Activated naive CD4-positive, alpha-beta T cell treated with anti-CD3 and anti-CD28 coated beads for 36 hours (primary cell): ENCODE results near the gene NME5. TPM values are rescaled to one million over a fixed set of nuclear protein-coding genes. Genes with fewer than 3 reads are reported as not detected.
"Not testable (repeated sequence)": the region's sequence is repeated elsewhere in the genome, so short reads cannot be mapped to it uniquely, and the experiment has no call there.

ENCODE experiments used
- CTCF ChIA-PET: fragments of 350-600 bp; sonication (Branson Sonifier 250); formaldehyde crosslinking; loops from one replicate; lab custom pipeline; 2021; ENCODE audit warnings: antibody characterized with exemption; lab: Charles Lee
- DNase-seq: peaks from one replicate; pipeline ENCODE4 v3.0.0-alpha.2; 2020
- H3K27ac Mint-ChIP-seq: one replicate; pipeline ENCODE4 v1.8.0; 2021; ENCODE audit warnings: mild to moderate bottlenecking, mixed read lengths
- H3K27me3 Mint-ChIP-seq: one replicate; pipeline ENCODE4 v1.8.0; 2021; ENCODE audit warnings: low read depth, mixed read lengths
- H3K36me3 Mint-ChIP-seq: one replicate; pipeline ENCODE4 v1.8.0; 2021; ENCODE audit warnings: low read depth, mixed read lengths
- H3K4me1 Mint-ChIP-seq: one replicate; pipeline ENCODE4 v1.8.0; 2021; ENCODE audit warnings: low read depth, mixed read lengths
- H3K4me3 Mint-ChIP-seq: one replicate; pipeline ENCODE4 v1.8.0; 2021; ENCODE audit warnings: mild to moderate bottlenecking, moderate library complexity, mixed read lengths
- H3K9me3 Mint-ChIP-seq: one replicate; pipeline ENCODE4 v1.8.0; 2021; ENCODE audit warnings: mixed read lengths
- intact Hi-C: fragments of 100-400 bp; cut with micrococcal nuclease; formaldehyde crosslinking; loops from one replicate; pipeline ENCODE4 v1.15.1; 2023
- total RNA-seq, 2 experiments: library from RNA; stranded (reverse); gene quantifications; one replicate each; pipeline ENCODE4 v1.2.3, GENCODE V29; 2021

The NME5 gene
- total RNA-seq, 2 experiments from 2014 or later, result not detected

- no peak for DNase-seq
- Mint-ChIP-seq H3K9me3 (no peaks in the 10 kb centered on the region), H3K36me3 (no peaks in the 10 kb centered on the region), H3K27ac (no peak overlapping the region), H3K4me3 (no peak overlapping the region), H3K27me3 (peaks cover 2% of the 10 kb centered on the region), H3K4me1 (peaks cover 47% of the 10 kb centered on the region)
- intact Hi-C loops, result loop anchor here (2.0 kb wide), 1 partner anchor 16 kb away; no protein-coding TSS in a partner anchor
- CTCF ChIA-PET, result interaction anchor here (0.6 to 1.7 kb wide), 4 partner anchors 16 to 176 kb away, joined by 3 to 7 read pairs (median 4); no protein-coding TSS in a partner anchor
Observed at GRCh38 chr5:138096997-138097828, 42.0 kb downstream of the NME5 start.

GRCh38 chr5:138096363-138096762 is 42.9 kb downstream of the NME5 start:
- Mint-ChIP-seq H3K27me3 (peaks cover 2% of the 10 kb centered on the region), H3K36me3 (no peaks in the 10 kb centered on the region), H3K4me3 (no peak overlapping the region), H3K9me3 (no peaks in the 10 kb centered on the region), H3K27ac (peak overlapping the region; percentile 25), H3K4me1 (peaks cover 49% of the 10 kb centered on the region)
- DNase-seq, result no peak
- CTCF ChIA-PET, result interaction anchor here (0.5 to 1.7 kb wide), 5 partner anchors 15 to 335 kb away, joined by 3 to 7 read pairs (median 5); no protein-coding TSS in a partner anchor
- intact Hi-C loops, result loop anchor here (2.0 kb wide), 1 partner anchor 16 kb away; no protein-coding TSS in a partner anchor

- H3K4me3 Mint-ChIP-seq, result no peak overlapping the region
- H3K9me3 Mint-ChIP-seq, result no peaks in the 10 kb centered on the region
- H3K4me1 Mint-ChIP-seq, result peaks cover 49% of the 10 kb centered on the region
- no peaks in the 10 kb centered on the region for H3K27me3 Mint-ChIP-seq
- CTCF ChIA-PET, result interaction anchor here (0.6 to 1.7 kb wide), 2 partner anchors 14 to 336 kb away, joined by 4 to 6 read pairs; no protein-coding TSS in a partner anchor
- H3K36me3 Mint-ChIP-seq, result no peaks in the 10 kb centered on the region
- intact Hi-C loops, result no loop called here
- no peak for DNase-seq
- no peak overlapping the region for H3K27ac Mint-ChIP-seq
Observed at GRCh38 chr5:138095100-138095907, 43.9 kb downstream of the NME5 start.

GRCh38 chr5:138093036-138093435 is 46.2 kb downstream of the NME5 start:
- CTCF ChIA-PET, result interaction anchor here (3.5 kb wide), 1 partner anchor 15 kb away, joined by 25 read pairs; no protein-coding TSS in a partner anchor
- H3K9me3 Mint-ChIP-seq, result no peaks in the 10 kb centered on the region

DNA sequence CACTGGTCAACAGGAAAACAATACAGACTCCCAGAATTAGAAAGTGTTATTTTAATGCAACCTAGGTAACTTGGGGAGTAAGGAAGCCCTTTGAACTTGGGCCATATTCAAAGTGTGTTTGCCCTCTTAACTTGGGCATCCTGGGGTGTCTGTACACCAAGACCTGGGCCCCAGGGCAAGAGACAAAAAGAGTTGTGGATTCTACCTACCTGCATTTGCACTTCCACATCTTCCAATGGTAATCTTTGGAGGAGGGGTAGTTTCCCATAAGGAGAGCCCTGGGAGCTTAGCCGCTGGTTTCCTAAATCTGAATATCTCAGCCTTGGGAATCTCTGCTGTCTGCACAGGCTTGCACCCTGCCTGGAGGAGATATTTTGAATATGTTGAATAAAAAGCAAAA is 46.9 kb downstream of the NME5 start:
- H3K9me3 Mint-ChIP-seq, result no peaks in the 10 kb centered on the region

More at GRCh38 chr5:138093036-138093435, 46.2 kb downstream of the NME5 start:
- H3K36me3 Mint-ChIP-seq, result no peaks in the 10 kb centered on the region
- peaks cover 49% of the 10 kb centered on the region for H3K4me1 Mint-ChIP-seq
- no peak for DNase-seq
- no peak overlapping the region for H3K27ac Mint-ChIP-seq
- no peaks in the 10 kb centered on the region for H3K27me3 Mint-ChIP-seq
- no peak overlapping the region for H3K4me3 Mint-ChIP-seq
- intact Hi-C loops, result no loop called here

GRCh38 chr5:138091685-138092084 is 47.5 kb downstream of the NME5 start:
- Mint-ChIP-seq H3K27me3 (no peaks in the 10 kb centered on the region), H3K27ac (no peak overlapping the region), H3K36me3 (no peaks in the 10 kb centered on the region), H3K4me1 (peaks cover 42% of the 10 kb centered on the region), H3K9me3 (no peaks in the 10 kb centered on the region), H3K4me3 (no peak overlapping the region)
- intact Hi-C loops, result no loop called here
- CTCF ChIA-PET, result interaction anchor here (1.0 to 3.5 kb wide), 3 partner anchors 14 to 57 kb away, joined by 5 to 25 read pairs (median 5); no protein-coding TSS in a partner anchor
- DNase-seq, result no peak

More for the DNA sequence above, 46.9 kb downstream of the NME5 start:
- no peak overlapping the region for H3K4me3 Mint-ChIP-seq
- intact Hi-C loops, result no loop called here
- DNase-seq, result no peak
- no peaks in the 10 kb centered on the region for H3K36me3 Mint-ChIP-seq
- CTCF ChIA-PET, result interaction anchor here (1.0 to 3.5 kb wide), 3 partner anchors 15 to 56 kb away, joined by 5 to 25 read pairs (median 5); no protein-coding TSS in a partner anchor
- H3K27ac Mint-ChIP-seq, result no peak overlapping the region
- no peaks in the 10 kb centered on the region for H3K27me3 Mint-ChIP-seq
- H3K4me1 Mint-ChIP-seq, result peaks cover 47% of the 10 kb centered on the region

DNA sequence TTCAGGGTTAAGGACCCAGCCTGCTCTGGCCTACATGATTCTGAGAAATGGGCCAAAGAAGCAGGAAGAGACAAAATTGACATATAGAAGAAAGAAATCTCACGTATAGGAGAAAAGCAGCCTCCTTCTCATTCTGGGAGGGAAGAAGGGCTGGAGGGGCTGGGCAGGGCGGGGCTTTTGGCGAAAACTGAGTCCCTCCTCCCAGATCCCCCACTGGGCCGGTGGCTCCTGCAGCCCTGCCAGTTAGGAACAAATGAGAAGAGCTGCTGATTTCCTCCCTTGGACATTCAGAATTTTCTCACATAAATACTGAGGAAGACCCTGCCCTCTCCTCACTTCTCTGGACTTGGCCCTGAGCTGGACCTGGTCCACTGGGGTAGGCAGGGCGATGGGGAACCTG is 55.5 kb downstream of the NME5 start, which contains the start of gene WNT8A:
Gene WNT8A (plus strand): TSS at position 332 of the 400 bp plus-strand sequence. CDS start 95 bp downstream, outside the sequence.
- H3K4me1 Mint-ChIP-seq, result peaks cover 14% of the 10 kb centered on the region
- H3K9me3 Mint-ChIP-seq, result no peaks in the 10 kb centered on the region
- DNase-seq, result no peak
- CTCF ChIA-PET, result interaction anchor here (0.6 kb wide), 1 partner anchor 31 kb away, joined by 4 read pairs; no protein-coding TSS in a partner anchor
- no peaks in the 10 kb centered on the region for H3K36me3 Mint-ChIP-seq
- no peak within 1 kb of the TSS for H3K27ac Mint-ChIP-seq
- no peak within 1 kb of the TSS for H3K4me3 Mint-ChIP-seq
- H3K27me3 Mint-ChIP-seq, result no peaks in the 10 kb centered on the region
- intact Hi-C loops, result no loop called here

GRCh38 chr5:138082033-138082432 is 57.2 kb downstream of the NME5 start:
- Mint-ChIP-seq H3K27ac (peak overlapping the region; percentile 24), H3K4me1 (peaks cover 14% of the 10 kb centered on the region), H3K4me3 (no peak overlapping the region), H3K9me3 (no peaks in the 10 kb centered on the region), H3K27me3 (no peaks in the 10 kb centered on the region), H3K36me3 (no peaks in the 10 kb centered on the region)
- CTCF ChIA-PET, result interaction anchor here (0.9 to 7.0 kb wide), 8 partner anchors 10 to 452 kb away, joined by 3 to 73 read pairs (median 6); no protein-coding TSS in a partner anchor
- no peak for DNase-seq
- intact Hi-C loops, result no loop called here

DNA sequence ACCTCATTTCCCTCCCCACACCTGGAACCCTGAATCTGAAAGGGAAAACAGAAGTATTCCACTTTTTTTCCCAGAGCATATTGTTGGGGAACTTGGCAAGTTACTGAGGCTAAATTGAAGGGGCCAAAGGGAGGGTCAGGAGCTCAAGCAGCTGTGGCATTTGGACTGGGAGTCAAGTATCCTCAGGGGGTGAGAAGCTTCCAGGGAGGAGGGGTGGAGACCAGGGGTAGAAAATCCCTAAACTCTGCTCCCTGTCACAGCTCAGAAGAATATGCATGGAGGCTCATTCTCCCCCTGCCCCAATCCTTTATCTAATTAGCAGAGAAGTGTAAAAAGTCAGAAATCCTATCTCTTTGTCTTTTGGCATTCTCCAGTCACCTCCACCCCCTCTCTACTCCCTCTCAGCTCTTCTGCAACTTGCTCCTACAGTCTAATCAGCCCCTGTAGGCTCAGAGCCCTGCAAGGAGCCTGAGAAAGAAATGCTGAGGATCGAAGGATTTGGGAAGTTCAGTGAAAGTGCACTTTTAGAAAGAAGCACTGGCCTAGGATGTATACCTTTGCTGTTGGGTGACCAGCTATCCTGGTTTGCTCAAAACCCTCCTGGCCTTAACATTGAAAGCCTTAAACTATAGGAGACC is 61.1 kb downstream of the NME5 start:
- DNase-seq, result no peak
- peaks cover 14% of the 10 kb centered on the region for H3K4me1 Mint-ChIP-seq
- no peaks in the 10 kb centered on the region for H3K9me3 Mint-ChIP-seq
- no peak overlapping the region for H3K27ac Mint-ChIP-seq
- intact Hi-C loops, result loop anchor here (5.0 kb wide), 1 partner anchor 329 kb away; no protein-coding TSS in a partner anchor
- CTCF ChIA-PET, result interaction anchor here (0.5 to 7.0 kb wide), 28 partner anchors 10 to 458 kb away, joined by 3 to 78 read pairs (median 3); partner anchors contain the start of genes FAM13B and NME5
- H3K36me3 Mint-ChIP-seq, result no peaks in the 10 kb centered on the region
- no peak overlapping the region for H3K4me3 Mint-ChIP-seq
- H3K27me3 Mint-ChIP-seq, result no peaks in the 10 kb centered on the region

DNA sequence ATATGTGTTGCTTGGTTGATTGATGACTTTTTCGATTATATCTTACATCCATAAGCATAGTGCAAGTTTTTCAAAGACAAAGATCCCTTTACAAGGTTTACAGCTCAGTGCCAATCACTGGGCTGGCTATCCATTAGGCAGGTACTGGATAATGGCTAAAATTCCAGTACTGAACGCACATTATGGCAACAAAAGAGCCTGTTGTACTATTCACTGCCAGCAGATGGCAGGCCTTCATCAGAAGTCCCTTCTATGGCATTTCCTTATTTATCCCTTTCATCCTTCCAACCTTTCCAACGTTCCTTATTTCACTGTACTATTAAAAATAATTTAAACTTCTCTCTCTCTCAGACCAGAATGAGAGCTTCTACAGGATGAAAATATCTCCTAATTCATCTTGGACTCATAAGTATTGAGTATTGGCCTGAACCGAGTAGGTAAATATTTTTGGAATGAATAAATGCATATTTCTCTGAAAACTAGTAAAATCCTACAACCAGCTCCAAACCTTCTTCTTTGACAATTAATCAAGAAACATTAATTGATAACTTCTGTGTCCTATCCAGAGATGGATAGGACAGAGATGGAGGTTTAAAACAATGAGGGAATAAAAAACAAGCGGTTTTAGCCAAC is 62.0 kb downstream of the NME5 start:
- H3K9me3 Mint-ChIP-seq, result no peaks in the 10 kb centered on the region
- H3K36me3 Mint-ChIP-seq, result no peaks in the 10 kb centered on the region
- CTCF ChIA-PET, result interaction anchor here (0.5 to 7.0 kb wide), 34 partner anchors 10 to 457 kb away, joined by 3 to 78 read pairs (median 3); partner anchors contain the start of genes FAM13B, KDM3B and NME5
- no peak overlapping the region for H3K27ac Mint-ChIP-seq
- H3K4me1 Mint-ChIP-seq, result peaks cover 14% of the 10 kb centered on the region
- H3K4me3 Mint-ChIP-seq, result no peak overlapping the region
- no peaks in the 10 kb centered on the region for H3K27me3 Mint-ChIP-seq
- peak; percentile 77 for DNase-seq
- intact Hi-C loops, result loop anchor here (1.0 to 5.0 kb wide), 4 partner anchors 56 to 426 kb away; partner anchors contain the start of gene BRD8

GRCh38 chr5:138070026-138070425 is 69.2 kb downstream of the NME5 start:
- H3K4me3 Mint-ChIP-seq, intact Hi-C loops, H3K27me3 Mint-ChIP-seq, H3K4me1 Mint-ChIP-seq, H3K9me3 Mint-ChIP-seq, DNase-seq, H3K36me3 Mint-ChIP-seq, H3K27ac Mint-ChIP-seq: not testable (repeated sequence)
- CTCF ChIA-PET, result interaction anchor here (0.9 to 11.2 kb wide), 12 partner anchors 9 to 441 kb away, joined by 3 to 243 read pairs (median 6); partner anchors contain the start of genes FAM13B and NME5
